ENCODE results near the gene KLHDC1. TPM values are rescaled to one million over a fixed set of nuclear protein-coding genes. Genes with fewer than 3 reads are reported as not detected.
"Not testable (repeated sequence)": the region's sequence is repeated elsewhere in the genome, so short reads cannot be mapped to it uniquely, and the experiment has no call there.

The KLHDC1 gene
- total RNA-seq, 4 donors from 2014 or later, result 1.7 to 19.9 (median 3.5) TPM

DNA sequence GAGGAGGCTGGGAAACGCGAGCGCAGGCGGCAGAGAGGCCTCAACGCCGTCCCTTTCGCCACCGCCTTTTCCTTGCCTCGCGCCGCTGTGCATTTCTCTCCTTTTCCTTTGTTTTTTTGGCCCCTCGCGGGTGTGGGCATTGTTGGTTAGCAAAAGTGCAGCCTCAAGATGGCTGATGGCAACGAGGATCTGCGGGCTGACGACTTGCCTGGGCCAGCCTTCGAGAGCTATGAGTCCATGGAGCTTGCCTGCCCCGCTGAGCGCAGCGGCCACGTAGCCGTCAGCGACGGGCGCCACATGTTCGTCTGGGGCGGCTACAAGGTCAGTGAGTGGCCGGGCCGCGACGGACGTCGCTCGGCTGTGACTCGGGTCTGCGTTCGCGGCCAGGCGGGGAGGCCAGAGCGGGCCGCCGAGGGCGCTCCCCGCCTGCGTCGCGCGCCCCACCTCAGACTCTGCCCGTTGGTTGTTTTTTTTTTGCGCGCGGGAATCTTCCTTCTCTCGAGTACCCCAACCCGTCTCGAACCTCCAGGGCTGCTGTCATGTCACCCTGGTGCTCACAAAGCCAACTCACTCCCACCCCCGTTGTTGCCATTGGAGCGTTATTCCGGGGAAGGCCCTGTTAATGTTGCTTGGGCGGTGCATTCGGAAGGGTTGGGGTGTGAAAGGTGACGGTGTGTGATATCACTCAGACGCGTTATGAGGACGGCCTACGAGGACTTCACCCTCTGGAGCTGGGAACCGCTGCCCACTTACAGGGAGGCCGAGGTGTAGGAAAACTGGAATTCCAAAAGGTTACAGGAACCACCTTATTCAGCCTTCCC, 75.6 kb downstream of the KLHDC1 start:
- no peak for TF ChIP-seq POLR2A (IDR thresholded peaks at IDR 0.05)
- TF ChIP-seq, protein P1, sequence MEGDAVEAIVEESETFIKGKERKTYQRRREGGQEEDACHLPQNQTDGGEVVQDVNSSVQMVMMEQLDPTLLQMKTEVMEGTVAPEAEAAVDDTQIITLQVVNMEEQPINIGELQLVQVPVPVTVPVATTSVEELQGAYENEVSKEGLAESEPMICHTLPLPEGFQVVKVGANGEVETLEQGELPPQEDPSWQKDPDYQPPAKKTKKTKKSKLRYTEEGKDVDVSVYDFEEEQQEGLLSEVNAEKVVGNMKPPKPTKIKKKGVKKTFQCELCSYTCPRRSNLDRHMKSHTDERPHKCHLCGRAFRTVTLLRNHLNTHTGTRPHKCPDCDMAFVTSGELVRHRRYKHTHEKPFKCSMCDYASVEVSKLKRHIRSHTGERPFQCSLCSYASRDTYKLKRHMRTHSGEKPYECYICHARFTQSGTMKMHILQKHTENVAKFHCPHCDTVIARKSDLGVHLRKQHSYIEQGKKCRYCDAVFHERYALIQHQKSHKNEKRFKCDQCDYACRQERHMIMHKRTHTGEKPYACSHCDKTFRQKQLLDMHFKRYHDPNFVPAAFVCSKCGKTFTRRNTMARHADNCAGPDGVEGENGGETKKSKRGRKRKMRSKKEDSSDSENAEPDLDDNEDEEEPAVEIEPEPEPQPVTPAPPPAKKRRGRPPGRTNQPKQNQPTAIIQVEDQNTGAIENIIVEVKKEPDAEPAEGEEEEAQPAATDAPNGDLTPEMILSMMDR (IDR thresholded peaks at IDR 0.05), result no peak
- TF ChIP-seq EP300 (IDR thresholded peaks at IDR 0.05), result no peak
- TF ChIP-seq POLR2AphosphoS5 (IDR thresholded peaks at IDR 0.05), result peak in 2 of 3 donors; percentile 17 to 36
- Histone ChIP-seq H3K27me3 (no peaks in the 10 kb centered on the region), H3K4me3 (peak overlapping the region; percentile 99), H3K9me3 (no peaks in the 10 kb centered on the region), H3K36me3 (peaks cover 10% of the 10 kb centered on the region), H3K27ac (peak overlapping the region; percentile 100), H3K4me1 (peaks cover 30% of the 10 kb centered on the region)
- DNase-seq (ENCODE audit: low spot score in 2 of 2), result peak in 1 of 2 donors; percentile 78
- 1% methylated on average over 40 of the region's 67 CpGs for WGBS

DNA sequence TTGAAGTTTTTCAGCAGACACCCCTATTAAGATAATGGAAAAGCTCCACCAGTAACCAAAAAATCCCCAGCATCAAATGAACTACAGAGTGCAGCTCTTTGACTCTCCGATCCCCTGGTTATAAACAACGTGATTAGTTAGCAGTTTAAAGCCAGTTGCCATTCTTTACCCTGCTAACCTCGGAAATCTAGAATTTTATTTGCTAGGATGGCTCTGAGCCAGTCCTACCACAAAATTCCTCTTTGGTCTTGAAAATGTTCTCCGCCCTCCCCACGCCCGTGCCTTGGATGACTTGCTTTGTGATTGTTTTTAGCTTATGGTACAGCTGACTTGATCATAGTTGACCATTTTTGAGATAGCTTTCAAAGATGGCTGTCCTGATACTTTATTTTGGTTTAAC, 76.3 kb downstream of the KLHDC1 start:
- H3K36me3 ChIP-seq, result peaks cover 17% of the 10 kb centered on the region
- peak overlapping the region; percentile 100 for H3K27ac ChIP-seq
- TF ChIP-seq POLR2AphosphoS5 (IDR thresholded peaks at IDR 0.05), result no peak
- TF ChIP-seq, protein P1 (IDR thresholded peaks at IDR 0.05), result no peak
- H3K27me3 ChIP-seq, result no peaks in the 10 kb centered on the region
- H3K9me3 ChIP-seq, result no peaks in the 10 kb centered on the region
- WGBS, result 6% methylated on average over 6 of the region's 6 CpGs
- H3K4me1 ChIP-seq, result peaks cover 30% of the 10 kb centered on the region
- DNase-seq (ENCODE audit: low spot score in 2 of 2), result no peak
- peak overlapping the region; percentile 99 for H3K4me3 ChIP-seq

DNA sequence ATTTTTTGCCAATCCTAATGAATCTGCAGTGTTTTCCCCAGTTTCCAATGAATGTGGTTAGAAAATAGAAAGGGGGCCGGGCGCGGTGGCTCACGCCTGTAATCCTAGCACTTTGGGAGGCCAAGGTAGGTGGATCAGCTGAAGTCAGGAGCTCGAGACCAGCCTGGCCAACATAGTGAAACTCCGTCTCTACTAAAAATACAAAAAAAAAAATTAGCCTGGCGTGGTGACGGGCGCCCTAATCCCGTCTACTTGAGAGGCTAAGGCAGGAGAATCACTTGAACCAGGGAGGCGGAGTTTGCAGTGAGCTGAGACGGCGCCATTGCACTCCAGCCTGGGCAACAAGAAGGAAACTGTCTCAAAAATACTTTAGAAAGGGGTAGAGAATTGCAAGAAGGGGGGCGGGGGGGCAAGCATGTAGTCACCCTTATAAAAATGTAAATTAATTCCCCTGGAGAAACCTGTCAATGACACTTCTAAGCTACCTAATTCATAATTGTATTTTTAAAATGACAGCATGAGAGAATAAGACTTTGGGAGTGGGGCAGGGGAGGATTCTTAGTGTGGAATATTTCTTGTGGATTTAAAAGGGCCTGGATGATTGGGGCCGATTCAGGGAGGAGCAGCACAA, 76.8 kb downstream of the KLHDC1 start:
- peak overlapping the region; percentile 17 for H3K27ac ChIP-seq

DNA sequence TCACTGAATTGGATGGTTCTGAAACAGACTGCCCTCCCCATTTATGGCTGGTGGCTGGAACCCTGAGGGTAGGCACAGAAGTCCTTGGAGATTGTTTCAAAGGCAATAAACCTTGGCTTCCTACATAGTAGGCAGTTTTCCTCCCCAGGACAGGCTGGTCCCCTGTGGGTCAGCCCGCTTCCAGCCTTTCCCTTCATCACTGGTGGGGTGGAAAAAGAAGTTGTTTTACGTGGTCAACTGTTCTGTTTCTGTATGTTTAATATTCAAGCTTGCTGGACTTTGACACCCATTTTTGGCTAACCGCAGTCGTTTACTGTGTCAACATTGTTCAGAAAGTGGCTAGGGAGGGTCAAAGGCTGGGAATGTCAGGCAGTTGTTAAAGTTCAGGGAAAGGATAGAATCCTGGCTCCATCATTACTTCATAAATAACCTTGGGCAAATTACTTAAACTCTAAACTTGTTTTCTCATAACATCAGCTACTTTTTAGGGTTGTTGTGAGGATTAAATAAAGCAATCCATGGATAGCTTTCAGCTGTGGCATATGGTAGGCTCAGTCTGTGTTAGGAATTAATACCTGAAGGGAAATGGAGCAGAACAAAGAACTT, 77.4 kb downstream of the KLHDC1 start:
- no peak for DNase-seq (ENCODE audit: low spot score in 2 of 2)
- WGBS, result 71% methylated on average over 4 of the region's 4 CpGs
- peaks cover 30% of the 10 kb centered on the region for H3K4me1 ChIP-seq
- no peaks in the 10 kb centered on the region for H3K9me3 ChIP-seq
- peak overlapping the region; percentile 17 for H3K27ac ChIP-seq
- H3K36me3 ChIP-seq, result peaks cover 28% of the 10 kb centered on the region
- no peaks in the 10 kb centered on the region for H3K27me3 ChIP-seq
- TF ChIP-seq EP300 (IDR thresholded peaks at IDR 0.05), result no peak
- TF ChIP-seq POLR2A (IDR thresholded peaks at IDR 0.05), result no peak
- no peak for TF ChIP-seq POLR2AphosphoS5 (IDR thresholded peaks at IDR 0.05)
- TF ChIP-seq, protein P1 (IDR thresholded peaks at IDR 0.05), result no peak
- H3K4me3 ChIP-seq, result peak overlapping the region; percentile 99

More for the DNA sequence above, 76.8 kb downstream of the KLHDC1 start:
- 57% methylated on average over 15 of the region's 15 CpGs for WGBS
- Histone ChIP-seq H3K4me1 (peaks cover 30% of the 10 kb centered on the region), H3K9me3 (no peaks in the 10 kb centered on the region), H3K36me3 (peaks cover 22% of the 10 kb centered on the region), H3K27me3 (no peaks in the 10 kb centered on the region), H3K4me3 (peak overlapping the region; percentile 99)
- TF ChIP-seq POLR2AphosphoS5 (IDR thresholded peaks at IDR 0.05) (no peak), EP300 (IDR thresholded peaks at IDR 0.05) (no peak), POLR2A (IDR thresholded peaks at IDR 0.05) (no peak)
- TF ChIP-seq, protein P1 (IDR thresholded peaks at IDR 0.05), result no peak
- no peak for DNase-seq (ENCODE audit: low spot score in 2 of 2)

DNA sequence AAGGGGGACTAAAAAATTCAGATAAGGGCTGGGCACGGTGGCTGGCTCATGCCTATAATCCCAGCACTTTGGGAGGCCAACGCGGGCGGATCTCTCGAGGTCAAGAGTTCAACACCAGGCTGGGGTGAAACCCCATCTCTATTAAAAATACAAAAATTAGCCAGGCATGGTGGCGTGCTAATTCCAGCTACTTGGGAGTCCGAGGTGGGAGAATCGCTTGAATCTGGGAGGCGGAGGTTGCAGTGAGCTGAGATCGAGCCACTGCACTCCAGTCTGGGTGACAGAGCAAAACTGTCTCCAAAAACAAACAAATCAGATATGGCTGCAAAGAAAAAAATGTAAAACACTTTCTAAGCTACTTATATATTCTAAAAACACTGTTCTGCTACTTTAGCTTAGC, 78.8 kb downstream of the KLHDC1 start:
- H3K4me1 ChIP-seq, result peaks cover 28% of the 10 kb centered on the region

More for the DNA sequence above, 78.8 kb downstream of the KLHDC1 start:
- H3K27me3 ChIP-seq; DNase-seq (ENCODE audit: low spot score in 2 of 2); H3K4me3 ChIP-seq; H3K27ac ChIP-seq; H3K9me3 ChIP-seq: not testable (repeated sequence)
- WGBS, result 93% methylated on average over 10 of the region's 10 CpGs
- H3K36me3 ChIP-seq, result peaks cover 42% of the 10 kb centered on the region

Measured in suprapubic skin (tissue), 4 donors.